ENCODE results near the gene CRKL. TPM values are rescaled to one million over a fixed set of nuclear protein-coding genes. Genes with fewer than 3 reads are reported as not detected.

Gene CRKL
- total RNA-seq: 10 to 100 TPM; 40.0 to 57.0 TPM
- total RNA-seq: 122 to 222 reads per million in 2 donors

GRCh38 chr22:20916916-20917810, at the start of gene CRKL:
TSS of gene CRKL (plus strand) at chr22:20917407. CDS start at chr22:20917935, 528 bp downstream.
- H3K9me3 ChIP-seq (ENCODE audit: control insufficient read depth, low read length, poor library complexity, severe bottlenecking): no peaks in the 10 kb centered on the region
- peaks cover 30% of the 10 kb centered on the region for H3K4me1 Mint-ChIP-seq
- ATAC-seq (peak; percentile 98), DNase-seq (peak; percentile 93 to 97 (median 96))
- peak within 1 kb of the TSS; percentile 96 for H3K4me3 Mint-ChIP-seq
- H3K27me3 Mint-ChIP-seq: no peaks in the 10 kb centered on the region
- no peaks in the 10 kb centered on the region for H3K36me3 Mint-ChIP-seq (ENCODE audit: low read depth)
- H3K27ac Mint-ChIP-seq: peak within 1 kb of the TSS; percentile 94

GRCh38 chr22:20868025-20868962, 48.9 kb upstream of the CRKL start:
- peaks cover 32% of the 10 kb centered on the region for H3K4me1 Mint-ChIP-seq

GRCh38 chr22:20869234-20869633, 48.0 kb upstream of the CRKL start:
- no peak overlapping the region for H3K27ac Mint-ChIP-seq
- H3K27me3 Mint-ChIP-seq: no peaks in the 10 kb centered on the region
- ATAC-seq (no peak), DNase-seq (no peak)
- H3K4me1 Mint-ChIP-seq: peaks cover 28% of the 10 kb centered on the region
- no peak overlapping the region for H3K4me3 Mint-ChIP-seq
- H3K36me3 Mint-ChIP-seq (ENCODE audit: low read depth): no peaks in the 10 kb centered on the region
- H3K9me3 ChIP-seq (ENCODE audit: control insufficient read depth, low read length, poor library complexity, severe bottlenecking): no peaks in the 10 kb centered on the region

More at GRCh38 chr22:20868025-20868962, 48.9 kb upstream of the CRKL start:
- H3K9me3 ChIP-seq (ENCODE audit: control insufficient read depth, low read length, poor library complexity, severe bottlenecking): no peaks in the 10 kb centered on the region
- no peak overlapping the region for H3K4me3 Mint-ChIP-seq
- DNase-seq (no peak), ATAC-seq (no peak)
- H3K27ac Mint-ChIP-seq: peak overlapping the region; percentile 77
- no peaks in the 10 kb centered on the region for H3K27me3 Mint-ChIP-seq
- no peaks in the 10 kb centered on the region for H3K36me3 Mint-ChIP-seq (ENCODE audit: low read depth)

- Mint-ChIP-seq H3K4me1 (peaks cover 11% of the 10 kb centered on the region), H3K36me3 (ENCODE audit: low read depth) (no peaks in the 10 kb centered on the region), H3K27ac (peak overlapping the region; percentile 32), H3K4me3 (no peak overlapping the region), H3K27me3 (no peaks in the 10 kb centered on the region)
- ATAC-seq: no peak
- no peak for DNase-seq
- no peaks in the 10 kb centered on the region for H3K9me3 ChIP-seq (ENCODE audit: control insufficient read depth, low read length, poor library complexity, severe bottlenecking)
Measured at GRCh38 chr22:20873214-20873613, 44.0 kb upstream of the CRKL start.

GRCh38 chr22:20875296-20875695, 41.9 kb upstream of the CRKL start:
- no peak for DNase-seq
- H3K9me3 ChIP-seq (ENCODE audit: control insufficient read depth, low read length, poor library complexity, severe bottlenecking): no peaks in the 10 kb centered on the region
- H3K27me3 Mint-ChIP-seq: no peaks in the 10 kb centered on the region
- no peak for ATAC-seq
- no peaks in the 10 kb centered on the region for H3K36me3 Mint-ChIP-seq (ENCODE audit: low read depth)
- peaks cover 6% of the 10 kb centered on the region for H3K4me1 Mint-ChIP-seq
- peak overlapping the region; percentile 84 for H3K27ac Mint-ChIP-seq
- no peak overlapping the region for H3K4me3 Mint-ChIP-seq

GRCh38 chr22:20877715-20878114, 39.5 kb upstream of the CRKL start:
- no peaks in the 10 kb centered on the region for H3K27me3 Mint-ChIP-seq
- H3K36me3 Mint-ChIP-seq (ENCODE audit: low read depth): no peaks in the 10 kb centered on the region
- H3K27ac Mint-ChIP-seq: no peak overlapping the region
- DNase-seq (no peak), ATAC-seq (no peak)
- H3K9me3 ChIP-seq (ENCODE audit: control insufficient read depth, low read length, poor library complexity, severe bottlenecking): no peaks in the 10 kb centered on the region
- H3K4me3 Mint-ChIP-seq: no peak overlapping the region
- H3K4me1 Mint-ChIP-seq: peaks cover 8% of the 10 kb centered on the region

DNA sequence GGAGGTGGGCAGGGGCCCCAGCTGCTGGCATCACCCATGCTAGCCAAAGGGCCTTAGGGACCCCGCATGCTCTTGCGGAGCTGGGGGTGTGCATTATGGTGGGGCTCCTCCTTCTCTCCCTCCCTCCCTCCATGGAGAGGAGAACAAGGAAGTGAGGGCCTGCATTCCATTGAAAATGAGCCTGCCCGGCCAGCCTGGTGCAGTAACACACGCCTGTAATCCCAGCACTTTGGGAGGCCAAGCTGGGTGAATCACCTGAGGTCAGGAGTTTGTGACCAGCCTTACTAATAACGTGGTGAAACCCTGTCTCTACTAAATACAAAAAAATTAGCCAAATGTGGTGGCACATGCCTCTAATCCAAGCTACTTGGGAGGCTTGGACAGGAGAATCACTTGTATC, 36.0 kb upstream of the CRKL start:
- H3K27me3 Mint-ChIP-seq: no peaks in the 10 kb centered on the region
- no peak overlapping the region for H3K4me3 Mint-ChIP-seq
- peaks cover 7% of the 10 kb centered on the region for H3K36me3 Mint-ChIP-seq (ENCODE audit: low read depth)
- H3K9me3 ChIP-seq (ENCODE audit: control insufficient read depth, low read length, poor library complexity, severe bottlenecking): no peaks in the 10 kb centered on the region
- H3K27ac Mint-ChIP-seq: no peak overlapping the region
- no peak for DNase-seq
- H3K4me1 Mint-ChIP-seq: peaks cover 6% of the 10 kb centered on the region
- ATAC-seq: no peak

DNA sequence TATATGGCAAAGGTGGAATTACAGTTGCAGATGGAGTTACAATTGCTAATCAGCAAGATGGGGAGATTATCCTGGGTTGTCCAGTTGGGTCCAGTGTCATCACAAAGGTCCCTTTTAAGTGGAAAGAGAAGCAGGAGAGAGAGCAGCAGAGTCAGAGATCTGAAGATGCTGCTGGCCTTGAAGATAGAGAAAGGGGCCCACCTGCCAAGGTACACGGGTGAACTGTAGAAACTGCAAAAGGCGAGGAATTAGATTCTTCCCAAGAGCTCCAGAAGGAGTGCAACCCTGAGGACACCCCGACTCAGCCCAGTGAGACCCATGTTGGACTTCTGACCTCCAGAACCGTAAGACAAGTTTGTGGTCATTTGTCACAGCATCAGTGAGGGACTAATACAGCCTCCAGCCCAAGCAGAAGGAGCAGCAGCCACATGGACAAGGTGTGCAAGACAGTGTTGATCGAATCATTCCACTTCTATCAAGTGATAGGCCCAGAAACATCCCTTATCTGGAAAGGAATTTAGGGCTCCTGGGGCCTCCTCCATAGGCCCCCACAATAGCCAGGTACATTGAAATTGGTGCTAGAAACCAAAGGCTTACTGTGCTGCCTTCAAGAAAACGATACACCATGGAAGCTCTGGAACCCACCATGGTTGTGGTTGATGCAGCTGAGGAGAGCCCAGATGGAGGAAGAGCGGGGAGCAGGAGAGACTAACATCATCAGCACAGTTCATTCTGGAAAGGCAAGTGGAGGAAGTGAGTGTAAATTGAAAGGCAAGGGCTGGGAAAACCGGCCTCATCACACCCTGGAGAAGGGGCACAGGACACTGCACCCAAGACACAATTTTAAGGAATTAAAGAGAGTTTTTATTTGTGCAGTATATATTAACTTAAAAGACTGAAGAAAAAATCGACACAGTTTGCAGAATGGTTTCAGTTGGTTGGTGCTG, 35.1 kb upstream of the CRKL start:
- Mint-ChIP-seq H3K27me3 (no peaks in the 10 kb centered on the region), H3K4me3 (no peak overlapping the region), H3K27ac (no peak overlapping the region), H3K4me1 (peaks cover 4% of the 10 kb centered on the region), H3K36me3 (ENCODE audit: low read depth) (peaks cover 7% of the 10 kb centered on the region)
- DNase-seq: no peak
- no peaks in the 10 kb centered on the region for H3K9me3 ChIP-seq (ENCODE audit: control insufficient read depth, low read length, poor library complexity, severe bottlenecking)
- ATAC-seq: no peak

DNA sequence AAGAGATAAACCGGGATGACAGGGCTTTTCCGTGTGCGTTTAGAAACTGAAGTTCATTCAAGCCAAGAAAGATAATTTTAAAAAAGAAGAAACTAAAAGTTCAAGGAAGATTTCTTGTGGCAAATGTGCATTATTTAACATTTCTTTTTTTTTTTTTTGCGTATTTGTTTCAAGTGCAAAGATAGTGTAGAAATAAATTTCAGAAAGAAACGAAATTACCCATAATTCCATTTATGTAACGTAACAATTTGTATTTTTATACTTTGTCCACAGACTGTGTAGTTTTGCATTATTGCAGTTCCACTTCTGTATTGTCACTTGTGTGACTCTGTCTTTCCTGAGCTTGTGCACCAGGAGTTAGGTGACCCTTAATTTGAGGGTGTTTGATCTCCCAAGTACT, 34.4 kb upstream of the CRKL start:
- Mint-ChIP-seq H3K4me1 (peaks cover 4% of the 10 kb centered on the region), H3K4me3 (no peak overlapping the region), H3K27ac (no peak overlapping the region), H3K27me3 (no peaks in the 10 kb centered on the region), H3K36me3 (ENCODE audit: low read depth) (peaks cover 12% of the 10 kb centered on the region)
- ATAC-seq (no peak), DNase-seq (no peak)
- H3K9me3 ChIP-seq (ENCODE audit: control insufficient read depth, low read length, poor library complexity, severe bottlenecking): no peaks in the 10 kb centered on the region

DNA sequence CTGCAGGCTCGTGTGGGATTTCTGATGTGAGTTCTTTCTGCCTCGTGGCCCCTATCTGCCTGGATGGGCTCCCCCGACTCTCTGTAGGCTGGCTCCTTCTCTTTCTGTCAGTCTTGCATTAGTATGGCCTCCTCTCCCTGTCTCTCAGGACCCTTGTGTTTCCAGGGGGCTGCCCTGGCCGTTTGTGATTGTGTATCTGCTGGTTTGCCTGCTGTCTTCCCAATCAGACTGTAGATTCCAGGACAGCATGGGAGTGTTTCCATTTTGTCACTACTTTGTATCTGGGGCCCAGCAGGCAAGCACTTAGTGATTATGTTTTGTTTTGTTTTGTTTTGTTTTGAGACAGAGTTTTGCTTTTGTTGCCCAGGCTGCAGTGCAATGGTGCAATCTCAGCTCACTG, 32.8 kb upstream of the CRKL start:
- DNase-seq: no peak
- ATAC-seq: no peak
- Mint-ChIP-seq H3K36me3 (ENCODE audit: low read depth) (peaks cover 14% of the 10 kb centered on the region), H3K27me3 (no peaks in the 10 kb centered on the region), H3K4me1 (peaks cover 7% of the 10 kb centered on the region), H3K4me3 (no peak overlapping the region), H3K27ac (no peak overlapping the region)
- H3K9me3 ChIP-seq (ENCODE audit: control insufficient read depth, low read length, poor library complexity, severe bottlenecking): no peaks in the 10 kb centered on the region

DNA sequence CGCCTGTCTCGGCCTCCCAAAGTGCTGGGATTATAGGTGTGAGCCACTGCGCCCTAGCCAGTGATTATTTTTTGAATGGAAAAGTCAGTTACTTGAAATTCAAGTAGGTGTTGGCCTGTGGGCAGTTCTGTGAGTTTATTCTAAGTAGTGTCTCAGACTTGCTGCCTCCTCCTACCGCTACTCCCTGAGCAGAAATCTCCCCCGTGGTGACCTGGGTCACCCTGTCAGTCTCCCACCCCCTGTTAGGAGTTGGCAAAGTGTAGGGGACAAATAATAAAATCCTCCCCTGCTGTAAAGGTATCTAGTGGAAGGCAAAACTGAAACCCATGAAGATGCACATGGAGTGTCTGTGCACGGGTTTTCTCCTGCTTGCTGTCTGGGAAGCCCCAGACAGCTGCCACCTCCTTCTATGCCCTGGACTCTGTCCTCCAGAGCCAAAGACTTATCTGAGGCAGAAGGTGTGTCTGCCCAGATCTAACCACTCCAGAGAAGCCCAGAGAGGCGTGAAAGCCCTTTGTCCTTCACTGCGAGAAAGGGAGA, 32.1 kb upstream of the CRKL start:
- Mint-ChIP-seq H3K27me3 (no peaks in the 10 kb centered on the region), H3K27ac (no peak overlapping the region), H3K36me3 (ENCODE audit: low read depth) (peaks cover 14% of the 10 kb centered on the region), H3K4me1 (peaks cover 7% of the 10 kb centered on the region), H3K4me3 (no peak overlapping the region)
- ATAC-seq: no peak
- DNase-seq: no peak
- H3K9me3 ChIP-seq (ENCODE audit: control insufficient read depth, low read length, poor library complexity, severe bottlenecking): no peaks in the 10 kb centered on the region

- Mint-ChIP-seq H3K27me3 (no peaks in the 10 kb centered on the region), H3K27ac (no peak overlapping the region), H3K4me3 (no peak overlapping the region), H3K4me1 (peaks cover 7% of the 10 kb centered on the region), H3K36me3 (ENCODE audit: low read depth) (peaks cover 14% of the 10 kb centered on the region)
- DNase-seq (no peak), ATAC-seq (peak; percentile 68)
- no peaks in the 10 kb centered on the region for H3K9me3 ChIP-seq (ENCODE audit: control insufficient read depth, low read length, poor library complexity, severe bottlenecking)
Measured at GRCh38 chr22:20885557-20886323, 31.5 kb upstream of the CRKL start.
